PC-9 (cell line): ENCODE measurements around the gene DNAJC16.

ENCODE experiments used
- EZH2 ChIP-seq: fragments of 200-600 bp; sonication (generic); IDR thresholded peaks from 2 replicates; pipeline ENCODE4 v1.8.0; 2017; ENCODE audit warnings: antibody characterized with exemption, low read depth
- TF ChIP-seq, protein P1 (sequence below): fragments of 200-600 bp; sonication (generic); conservative IDR thresholded peaks from 2 replicates; pipeline ENCODE4 v1.6.1; 2017; ENCODE audit warnings: mixed run types, antibody characterized with exemption, mild to moderate bottlenecking, moderate library complexity

- TF ChIP-seq, protein P1, sequence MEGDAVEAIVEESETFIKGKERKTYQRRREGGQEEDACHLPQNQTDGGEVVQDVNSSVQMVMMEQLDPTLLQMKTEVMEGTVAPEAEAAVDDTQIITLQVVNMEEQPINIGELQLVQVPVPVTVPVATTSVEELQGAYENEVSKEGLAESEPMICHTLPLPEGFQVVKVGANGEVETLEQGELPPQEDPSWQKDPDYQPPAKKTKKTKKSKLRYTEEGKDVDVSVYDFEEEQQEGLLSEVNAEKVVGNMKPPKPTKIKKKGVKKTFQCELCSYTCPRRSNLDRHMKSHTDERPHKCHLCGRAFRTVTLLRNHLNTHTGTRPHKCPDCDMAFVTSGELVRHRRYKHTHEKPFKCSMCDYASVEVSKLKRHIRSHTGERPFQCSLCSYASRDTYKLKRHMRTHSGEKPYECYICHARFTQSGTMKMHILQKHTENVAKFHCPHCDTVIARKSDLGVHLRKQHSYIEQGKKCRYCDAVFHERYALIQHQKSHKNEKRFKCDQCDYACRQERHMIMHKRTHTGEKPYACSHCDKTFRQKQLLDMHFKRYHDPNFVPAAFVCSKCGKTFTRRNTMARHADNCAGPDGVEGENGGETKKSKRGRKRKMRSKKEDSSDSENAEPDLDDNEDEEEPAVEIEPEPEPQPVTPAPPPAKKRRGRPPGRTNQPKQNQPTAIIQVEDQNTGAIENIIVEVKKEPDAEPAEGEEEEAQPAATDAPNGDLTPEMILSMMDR: no peak
- no peak for TF ChIP-seq EZH2
These were observed 11.5 kb upstream of the DNAJC16 start for GRCh38 chr1:15515022-15515663.
